Lower lobe of right lung (tissue), 2 donors: ENCODE results near the gene EED. TPM values are rescaled to one million over a fixed set of nuclear protein-coding genes. Genes with fewer than 3 reads are reported as not detected.

Experiments used
- ATAC-seq, 2 donors: fragments of 200-7000 bp; cut with Tn5 transposase; one replicate each; pipeline ENCODE4 v1.9.1; 2020 to 2022; ENCODE audit warnings: mild to moderate bottlenecking in 2 of 2, moderate library complexity in 2 of 2
- DNase-seq: peaks from one replicate; pipeline ENCODE4 v3.0.0-alpha.2; 2020
- H3K27ac ChIP-seq: fragments of 200-600 bp; one replicate; pipeline ENCODE4 v1.8.0; 2022
- H3K27me3 ChIP-seq: fragments of 200-600 bp; one replicate; pipeline ENCODE4 v1.8.0; 2022; ENCODE audit warnings: low read depth
- H3K36me3 ChIP-seq: fragments of 200-600 bp; one replicate; pipeline ENCODE4 v1.8.0; 2022; ENCODE audit warnings: mild to moderate bottlenecking
- H3K4me1 ChIP-seq: fragments of 200-600 bp; one replicate; pipeline ENCODE4 v1.8.0; 2022
- H3K4me3 ChIP-seq: fragments of 200-600 bp; one replicate; pipeline ENCODE4 v1.8.0; 2022; ENCODE audit warnings: mild to moderate bottlenecking
- H3K9me3 ChIP-seq: fragments of 200-600 bp; one replicate; pipeline ENCODE4 v1.8.0; 2022
- intact Hi-C: fragments of 100-400 bp; cut with DNase I; formaldehyde crosslinking; loops from one replicate; pipeline ENCODE4 v1.11.0; 2022
- total RNA-seq: library from RNA; stranded (reverse); fragmentation: NEBNext Ultra II Directional; extraction: Animal tissue kit (Norgen Biotek cat#: 25700); gene quantifications from one replicate; pipeline ENCODE4 v1.2.1, GENCODE V29; 2021
- TF ChIP-seq, protein P1 (sequence below): fragments of 200-600 bp; IDR thresholded peaks from one replicate; pipeline ENCODE4 v1.8.0; 2022; ENCODE audit warnings: antibody characterized with exemption, mild to moderate bottlenecking
- donor health status: DM: no; HTN: yes; CAD: no; lungs with severe emphysema.

Gene EED
- total RNA-seq, 1 donor from 2014 or later, result 21.0 TPM

DNA sequence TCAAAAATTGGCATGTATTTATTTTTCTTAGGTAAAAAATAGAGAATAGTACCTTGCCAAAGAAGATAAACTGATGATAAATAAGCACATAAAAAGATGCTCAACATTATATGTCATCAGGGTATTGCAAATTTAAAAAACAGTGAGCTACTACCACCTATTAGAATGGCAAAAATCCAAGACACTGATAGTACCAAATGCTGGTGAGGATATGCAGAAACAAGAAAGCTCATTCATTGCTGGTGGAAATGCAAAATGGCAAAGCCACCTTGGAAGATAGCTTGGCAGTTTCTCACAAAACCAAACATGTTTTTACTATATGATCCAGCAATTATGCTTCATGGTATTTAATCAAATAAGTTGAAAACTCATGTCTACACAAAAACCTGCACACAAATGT is 46.4 kb upstream of the EED start:
- TF ChIP-seq, protein P1, sequence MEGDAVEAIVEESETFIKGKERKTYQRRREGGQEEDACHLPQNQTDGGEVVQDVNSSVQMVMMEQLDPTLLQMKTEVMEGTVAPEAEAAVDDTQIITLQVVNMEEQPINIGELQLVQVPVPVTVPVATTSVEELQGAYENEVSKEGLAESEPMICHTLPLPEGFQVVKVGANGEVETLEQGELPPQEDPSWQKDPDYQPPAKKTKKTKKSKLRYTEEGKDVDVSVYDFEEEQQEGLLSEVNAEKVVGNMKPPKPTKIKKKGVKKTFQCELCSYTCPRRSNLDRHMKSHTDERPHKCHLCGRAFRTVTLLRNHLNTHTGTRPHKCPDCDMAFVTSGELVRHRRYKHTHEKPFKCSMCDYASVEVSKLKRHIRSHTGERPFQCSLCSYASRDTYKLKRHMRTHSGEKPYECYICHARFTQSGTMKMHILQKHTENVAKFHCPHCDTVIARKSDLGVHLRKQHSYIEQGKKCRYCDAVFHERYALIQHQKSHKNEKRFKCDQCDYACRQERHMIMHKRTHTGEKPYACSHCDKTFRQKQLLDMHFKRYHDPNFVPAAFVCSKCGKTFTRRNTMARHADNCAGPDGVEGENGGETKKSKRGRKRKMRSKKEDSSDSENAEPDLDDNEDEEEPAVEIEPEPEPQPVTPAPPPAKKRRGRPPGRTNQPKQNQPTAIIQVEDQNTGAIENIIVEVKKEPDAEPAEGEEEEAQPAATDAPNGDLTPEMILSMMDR, result no peak
- ATAC-seq, result no peak
- no peaks in the 10 kb centered on the region for H3K9me3 ChIP-seq
- intact Hi-C loops, result loop anchor here (10.0 kb wide), 1 partner anchor 153 kb away; no protein-coding TSS in a partner anchor
- DNase-seq, result no peak
- H3K4me3 ChIP-seq, result no peak overlapping the region
- H3K36me3 ChIP-seq, result no peaks in the 10 kb centered on the region
- no peak overlapping the region for H3K27ac ChIP-seq
- H3K27me3 ChIP-seq, result no peaks in the 10 kb centered on the region
- H3K4me1 ChIP-seq, result peaks cover 27% of the 10 kb centered on the region

DNA sequence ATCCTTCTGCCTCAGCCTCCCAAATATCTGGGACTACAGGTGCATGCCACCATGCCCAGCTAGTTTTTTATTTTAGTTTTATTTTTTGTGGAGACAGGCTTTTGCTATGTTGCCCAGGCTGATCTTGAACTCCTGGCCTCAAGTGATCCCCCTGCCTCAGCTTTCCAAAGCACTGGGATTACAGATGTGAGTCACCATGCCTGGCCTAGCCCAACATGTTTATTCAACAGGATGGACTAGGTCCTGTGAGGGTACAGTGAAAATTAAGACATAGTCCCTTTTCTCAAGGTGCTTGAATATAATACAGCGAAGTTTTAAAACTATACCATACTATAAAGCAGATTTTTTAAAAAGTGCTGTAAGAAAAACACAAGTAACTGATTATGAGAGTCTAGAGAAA is 45.2 kb upstream of the EED start:
- intact Hi-C loops, result loop anchor here (10.0 kb wide), 1 partner anchor 155 kb away; no protein-coding TSS in a partner anchor
- TF ChIP-seq, protein P1, result no peak
- no peaks in the 10 kb centered on the region for H3K36me3 ChIP-seq
- ATAC-seq, result no peak
- H3K4me1 ChIP-seq, result peaks cover 20% of the 10 kb centered on the region
- no peak overlapping the region for H3K27ac ChIP-seq
- H3K27me3 ChIP-seq, result no peaks in the 10 kb centered on the region
- no peak overlapping the region for H3K4me3 ChIP-seq
- H3K9me3 ChIP-seq, result no peaks in the 10 kb centered on the region
- DNase-seq, result no peak

DNA sequence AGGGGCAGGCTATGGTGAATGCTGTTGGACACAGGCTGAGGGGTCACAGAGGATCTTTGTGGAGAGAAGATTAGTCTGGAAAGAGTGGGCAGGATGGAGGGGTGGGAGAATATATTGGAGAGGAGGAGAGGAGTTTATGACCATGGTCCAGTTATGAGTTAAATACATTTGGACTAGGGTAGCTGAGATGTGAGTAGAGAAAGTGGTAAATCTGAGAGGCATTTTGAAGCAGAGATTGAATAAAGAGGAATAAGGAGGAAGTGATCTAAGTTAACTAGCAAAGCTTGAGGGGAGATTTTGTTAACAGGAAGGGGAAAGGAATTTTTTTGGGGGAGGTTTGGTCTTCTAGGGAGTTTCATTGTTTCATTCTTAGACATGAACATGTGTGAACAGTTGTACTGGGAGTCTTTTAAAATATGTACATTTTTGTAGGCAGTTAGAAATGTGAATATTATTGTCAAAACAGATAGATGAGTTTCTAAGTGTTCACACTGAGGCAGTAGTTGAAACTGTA is 43.1 kb upstream of the EED start:
- Histone ChIP-seq H3K9me3 (no peaks in the 10 kb centered on the region), H3K4me3 (no peak overlapping the region), H3K36me3 (no peaks in the 10 kb centered on the region), H3K27me3 (no peaks in the 10 kb centered on the region), H3K4me1 (peaks cover 25% of the 10 kb centered on the region), H3K27ac (peak overlapping the region; percentile 73)
- DNase-seq (no peak), ATAC-seq (no peak)
- TF ChIP-seq, protein P1, result no peak
- intact Hi-C loops, result no loop called here

DNA sequence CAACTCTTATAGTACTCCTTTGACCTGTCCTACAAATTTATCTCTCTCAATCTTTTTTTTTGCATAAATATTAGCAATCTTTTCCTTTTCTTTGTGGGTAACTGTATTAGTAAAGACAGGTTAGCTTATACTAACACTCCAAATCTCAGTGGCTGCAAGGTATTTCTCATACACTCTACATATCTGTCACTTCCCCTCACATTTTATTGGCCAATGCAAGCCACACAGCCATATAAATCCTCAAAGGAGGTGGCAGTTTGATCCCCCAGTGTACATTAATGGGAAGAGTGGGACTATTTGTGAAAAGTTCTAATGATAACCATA is 42.6 kb upstream of the EED start:
- no peak for DNase-seq
- intact Hi-C loops, result no loop called here
- Histone ChIP-seq H3K4me1 (peaks cover 26% of the 10 kb centered on the region), H3K9me3 (no peaks in the 10 kb centered on the region), H3K27me3 (no peaks in the 10 kb centered on the region), H3K4me3 (peak overlapping the region; percentile 50), H3K36me3 (no peaks in the 10 kb centered on the region), H3K27ac (peak overlapping the region; percentile 73)
- peak; percentile 70 to 72 for ATAC-seq
- TF ChIP-seq, protein P1, result no peak

DNA sequence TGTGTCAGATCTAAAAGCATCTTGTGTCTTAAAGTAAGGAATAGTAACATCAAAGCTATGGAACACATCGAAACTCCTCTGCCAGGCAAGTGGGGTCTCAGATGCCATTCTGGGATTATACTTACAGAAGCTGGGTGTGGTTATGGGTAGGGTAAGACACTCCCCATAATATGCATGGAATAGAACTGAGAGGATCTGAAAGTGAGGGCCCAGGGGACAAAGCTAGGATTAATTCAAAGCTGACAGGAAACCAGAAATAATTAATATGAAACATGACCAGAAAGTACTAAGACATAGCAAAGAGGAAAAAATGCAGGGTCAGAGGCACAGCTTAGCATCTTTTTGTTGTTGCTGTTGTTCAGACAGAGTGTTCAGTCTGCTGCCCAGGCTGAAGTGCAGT is 40.2 kb upstream of the EED start:
- no peak for ATAC-seq
- Histone ChIP-seq H3K36me3 (no peaks in the 10 kb centered on the region), H3K9me3 (no peaks in the 10 kb centered on the region), H3K4me1 (peaks cover 25% of the 10 kb centered on the region), H3K4me3 (no peak overlapping the region), H3K27me3 (no peaks in the 10 kb centered on the region), H3K27ac (peak overlapping the region; percentile 65)
- intact Hi-C loops, result no loop called here
- DNase-seq, result no peak
- TF ChIP-seq, protein P1, result no peak
